OCI-LY3 (cell line): Measurements from ENCODE around the gene HIBADH.

ENCODE experiments used
- H2AFZ ChIP-seq: fragments of 200-600, 300-600 bp; shearing (Covaris generic); 2 replicates; pipeline ENCODE4 v1.6.0; 2014; ENCODE audit warnings: antibody characterized with exemption, low read depth, low read length
- H3K27ac ChIP-seq: fragments of 200-600, 300-600 bp; sonication (generic); 2 replicates; pipeline ENCODE4 v1.5.1; 2014; ENCODE audit warnings: mild to moderate bottlenecking, low read length, moderate library complexity, mixed read lengths
- H3K27me3 ChIP-seq: fragments of 200-600, 300-600 bp; sonication (generic); 2 replicates; pipeline ENCODE4 v1.6.1; 2014; ENCODE audit warnings: low read depth, low read length, mixed read lengths
- H3K36me3 ChIP-seq: fragments of 200-600, 300-600 bp; sonication (generic); replicated peaks from 2 replicates; pipeline ENCODE3; 2014; ENCODE audit warnings: low read depth, low read length, mixed read lengths
- H3K4me1 ChIP-seq: fragments of 300-600, 200-600 bp; sonication (generic); 2 replicates; pipeline ENCODE4 v1.6.1; 2014; ENCODE audit warnings: low read length, mixed read lengths
- H3K4me2 ChIP-seq: fragments of 200-600, 300-600 bp; sonication (generic); 2 replicates; pipeline ENCODE4 v1.6.1; 2014; ENCODE audit warnings: low read length, mixed read lengths
- H3K4me3 ChIP-seq: fragments of 300-600, 200-600 bp; sonication (generic); 2 replicates; pipeline ENCODE4 v1.5.1; 2014; ENCODE audit warnings: antibody characterized with exemption, mild to moderate bottlenecking, low read length, moderate library complexity
- H3K79me2 ChIP-seq: fragments of 300-600, 200-600 bp; shearing (Covaris generic); 2 replicates; pipeline ENCODE4 v1.6.1; 2014; ENCODE audit warnings: mild to moderate bottlenecking, low read length, mixed read lengths
- H3K9ac ChIP-seq: fragments of 300-600, 200-600 bp; shearing (Covaris generic); 2 replicates; pipeline ENCODE4 v1.6.0; 2014; ENCODE audit warnings: mild to moderate bottlenecking, low read length, moderate library complexity
- H3K9me3 ChIP-seq: fragments of 200-600, 300-600 bp; shearing (Covaris generic); 2 replicates; pipeline ENCODE4 v1.6.1; 2014; ENCODE audit warnings: low read length, mixed read lengths; ENCODE audit not compliant: insufficient read depth
- H4K20me1 ChIP-seq: fragments of 200-600, 300-600 bp; sonication (generic); 2 replicates; pipeline ENCODE4 v1.6.1; 2016; ENCODE audit warnings: low read length, mixed read lengths; ENCODE audit not compliant: insufficient read depth
- EZH2phosphoT487 ChIP-seq: fragments of 200-600 bp; shearing (Covaris generic); IDR thresholded peaks from 2 replicates; pipeline ENCODE4 v1.6.1; 2018; ENCODE audit warnings: antibody characterized with exemption, mixed run types, low read depth
- TF ChIP-seq, protein P1 (sequence below): fragments of 200-600, 300-600 bp; sonication (generic); IDR thresholded peaks from 2 replicates; pipeline ENCODE4 v1.5.1; 2014; ENCODE audit warnings: antibody characterized with exemption, low read length, low read depth

HIBADH gene

DNA sequence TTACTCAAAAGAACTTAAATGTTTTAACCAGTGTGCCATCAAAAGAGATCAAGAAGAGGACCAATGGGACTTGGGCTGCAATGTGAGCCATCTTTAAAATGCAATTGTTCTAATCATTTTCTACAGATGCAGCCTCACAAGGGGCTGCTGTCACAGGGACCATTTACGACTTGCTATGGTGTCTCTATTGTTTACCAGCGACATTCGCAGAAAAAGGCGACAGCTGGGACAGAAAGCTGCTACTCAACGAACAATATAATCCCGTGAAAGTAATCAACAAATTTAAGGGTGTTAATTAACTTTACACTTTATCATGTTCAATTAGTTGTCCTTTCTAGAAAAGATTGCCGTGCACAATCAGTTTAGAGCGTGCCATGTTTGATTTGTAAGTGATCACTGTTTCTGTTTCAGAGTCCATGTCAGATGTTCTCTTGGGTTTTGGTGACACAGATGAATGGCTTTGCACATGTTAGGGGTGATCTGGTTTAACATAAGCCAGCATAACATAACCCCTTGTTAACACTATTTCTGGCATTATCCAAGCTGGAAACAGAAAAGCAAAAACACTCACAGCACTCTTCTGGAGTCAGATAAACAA lies 110.8 kb downstream of the HIBADH start:
- Histone ChIP-seq H3K27me3 (no peaks in the 10 kb centered on the region), H4K20me1 (no peaks in the 10 kb centered on the region), H3K79me2 (no peaks in the 10 kb centered on the region), H3K27ac (no peak overlapping the region), H3K9me3 (no peaks in the 10 kb centered on the region), H3K4me2 (no peak overlapping the region), H3K36me3 (no peaks in the 10 kb centered on the region), H3K4me1 (no peaks in the 10 kb centered on the region), H3K9ac (no peak overlapping the region), H2AFZ (no peak overlapping the region), H3K4me3 (no peak overlapping the region)
- TF ChIP-seq, protein P1, sequence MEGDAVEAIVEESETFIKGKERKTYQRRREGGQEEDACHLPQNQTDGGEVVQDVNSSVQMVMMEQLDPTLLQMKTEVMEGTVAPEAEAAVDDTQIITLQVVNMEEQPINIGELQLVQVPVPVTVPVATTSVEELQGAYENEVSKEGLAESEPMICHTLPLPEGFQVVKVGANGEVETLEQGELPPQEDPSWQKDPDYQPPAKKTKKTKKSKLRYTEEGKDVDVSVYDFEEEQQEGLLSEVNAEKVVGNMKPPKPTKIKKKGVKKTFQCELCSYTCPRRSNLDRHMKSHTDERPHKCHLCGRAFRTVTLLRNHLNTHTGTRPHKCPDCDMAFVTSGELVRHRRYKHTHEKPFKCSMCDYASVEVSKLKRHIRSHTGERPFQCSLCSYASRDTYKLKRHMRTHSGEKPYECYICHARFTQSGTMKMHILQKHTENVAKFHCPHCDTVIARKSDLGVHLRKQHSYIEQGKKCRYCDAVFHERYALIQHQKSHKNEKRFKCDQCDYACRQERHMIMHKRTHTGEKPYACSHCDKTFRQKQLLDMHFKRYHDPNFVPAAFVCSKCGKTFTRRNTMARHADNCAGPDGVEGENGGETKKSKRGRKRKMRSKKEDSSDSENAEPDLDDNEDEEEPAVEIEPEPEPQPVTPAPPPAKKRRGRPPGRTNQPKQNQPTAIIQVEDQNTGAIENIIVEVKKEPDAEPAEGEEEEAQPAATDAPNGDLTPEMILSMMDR: no peak
- TF ChIP-seq EZH2phosphoT487: no peak

DNA sequence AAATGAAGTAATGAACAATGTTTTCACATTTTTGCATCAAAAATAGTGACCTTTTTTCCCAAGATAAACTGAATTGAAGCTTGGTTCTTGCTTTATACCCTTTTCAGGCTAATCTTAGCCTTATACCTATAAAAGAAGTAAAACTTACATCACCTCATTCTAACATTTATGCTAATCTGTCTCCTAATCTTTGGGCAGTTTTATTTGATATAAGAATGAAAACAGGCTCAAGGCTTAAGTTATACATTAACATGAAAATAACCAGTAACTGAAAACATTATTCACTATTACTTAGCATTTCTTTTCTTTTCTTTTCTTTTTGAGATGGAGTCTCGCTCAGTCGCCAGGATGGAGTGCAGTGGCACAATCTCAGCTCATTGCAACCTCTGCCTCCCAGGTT lies 113.1 kb downstream of the HIBADH start:
- Histone ChIP-seq H3K4me1 (no peaks in the 10 kb centered on the region), H3K36me3 (no peaks in the 10 kb centered on the region), H3K4me2 (no peak overlapping the region), H3K79me2 (no peaks in the 10 kb centered on the region), H2AFZ (no peak overlapping the region), H4K20me1 (no peaks in the 10 kb centered on the region), H3K9me3 (no peaks in the 10 kb centered on the region), H3K27ac (no peak overlapping the region), H3K4me3 (no peak overlapping the region), H3K9ac (no peak overlapping the region), H3K27me3 (no peaks in the 10 kb centered on the region)
- TF ChIP-seq, protein P1: no peak
- TF ChIP-seq EZH2phosphoT487: no peak

GRCh38 chr7:27548304-27548703 lies 114.4 kb downstream of the HIBADH start:
- Histone ChIP-seq H3K4me1 (no peaks in the 10 kb centered on the region), H3K9me3 (no peaks in the 10 kb centered on the region), H3K4me3 (no peak overlapping the region), H3K27me3 (no peaks in the 10 kb centered on the region), H3K4me2 (no peak overlapping the region), H4K20me1 (no peaks in the 10 kb centered on the region), H3K79me2 (no peaks in the 10 kb centered on the region), H2AFZ (no peak overlapping the region), H3K9ac (no peak overlapping the region), H3K27ac (no peak overlapping the region), H3K36me3 (no peaks in the 10 kb centered on the region)
- TF ChIP-seq EZH2phosphoT487: no peak
- TF ChIP-seq, protein P1: no peak

GRCh38 chr7:27547401-27547800 lies 115.3 kb downstream of the HIBADH start:
- no peak for TF ChIP-seq EZH2phosphoT487
- TF ChIP-seq, protein P1: no peak

More at GRCh38 chr7:27547401-27547800, 115.3 kb downstream of the HIBADH start:
- H3K79me2 ChIP-seq: no peaks in the 10 kb centered on the region
- no peaks in the 10 kb centered on the region for H3K4me1 ChIP-seq
- H3K4me3 ChIP-seq: no peak overlapping the region
- no peaks in the 10 kb centered on the region for H3K36me3 ChIP-seq
- no peak overlapping the region for H2AFZ ChIP-seq
- H3K4me2 ChIP-seq: no peak overlapping the region
- no peaks in the 10 kb centered on the region for H3K27me3 ChIP-seq
- H4K20me1 ChIP-seq: no peaks in the 10 kb centered on the region
- no peak overlapping the region for H3K9ac ChIP-seq
- no peak overlapping the region for H3K27ac ChIP-seq
- no peaks in the 10 kb centered on the region for H3K9me3 ChIP-seq
